NOMO-1 (cell line): ENCODE measurements around the gene CMTM2.
"Not testable (repeated sequence)": the region's sequence is repeated elsewhere in the genome, so short reads cannot be mapped to it uniquely, and the experiment has no call there.

Experiments
- DNase-seq, 2 experiments: peaks; one replicate each; lab custom pipeline; 2025; ENCODE audit not compliant: unreplicated experiment in 2 of 2; lab: John Stamatoyannopoulos, UW

The CMTM2 gene

GRCh38 chr16:66627611-66628378 is 48.5 kb downstream of the CMTM2 start:
- not testable (repeated sequence) for DNase-seq

DNA sequence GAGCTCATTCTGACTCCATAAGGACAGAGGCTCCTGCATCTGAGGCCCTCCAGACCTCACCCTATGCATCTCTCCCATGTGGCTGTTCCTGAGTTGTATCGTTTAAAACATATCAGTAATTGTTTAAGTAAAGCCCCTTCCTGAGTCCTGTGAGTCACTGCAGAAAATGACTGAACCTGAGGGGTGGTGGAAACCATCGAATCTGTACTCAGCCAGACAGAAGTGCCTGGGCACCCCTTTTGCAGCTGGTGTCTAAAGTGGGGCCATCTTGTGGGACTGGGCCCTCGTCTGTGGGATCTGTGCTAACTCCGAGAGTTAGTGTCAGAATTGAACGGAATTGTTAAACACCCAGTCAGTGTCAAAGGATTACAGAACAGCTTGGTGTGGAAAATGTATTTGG is 50.6 kb downstream of the CMTM2 start:
- DNase-seq, result no peak

GRCh38 chr16:66630561-66631260 is 51.4 kb downstream of the CMTM2 start:
- not testable (repeated sequence) for DNase-seq

- not testable (repeated sequence) for DNase-seq
These were observed 52.3 kb downstream of the CMTM2 start for GRCh38 chr16:66631558-66631957.

DNA sequence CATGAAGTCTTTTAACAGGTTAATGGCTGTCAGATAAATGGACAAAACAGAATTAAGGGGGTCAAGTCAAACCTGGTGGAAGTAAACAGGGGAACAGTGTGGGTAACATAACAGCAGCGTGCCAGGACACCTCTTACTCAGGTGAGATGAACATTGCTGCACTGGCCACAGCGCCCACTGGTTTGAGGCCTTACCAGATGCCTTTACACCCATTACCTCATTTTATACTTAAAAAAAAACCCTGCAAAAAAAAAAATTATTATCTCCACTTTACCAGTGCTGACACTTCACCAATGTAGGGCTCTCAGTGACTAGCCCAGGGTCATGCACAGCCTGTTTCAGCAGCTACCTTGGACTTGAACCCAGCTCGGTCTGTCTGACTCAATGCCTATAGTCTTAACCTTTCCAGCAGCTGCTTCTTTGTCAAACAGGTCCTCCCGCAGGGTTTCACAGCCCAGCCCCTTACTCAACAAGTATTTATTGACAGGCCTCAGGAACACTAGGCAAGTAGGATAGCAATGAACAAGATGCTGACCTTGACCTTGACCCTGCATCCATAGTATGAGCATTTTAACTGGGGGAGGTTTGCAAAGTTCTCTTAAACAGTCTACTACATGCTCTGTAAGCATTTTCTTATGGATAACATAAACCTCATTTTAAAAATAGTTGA is 55.4 kb downstream of the CMTM2 start:
- no peak for DNase-seq

DNA sequence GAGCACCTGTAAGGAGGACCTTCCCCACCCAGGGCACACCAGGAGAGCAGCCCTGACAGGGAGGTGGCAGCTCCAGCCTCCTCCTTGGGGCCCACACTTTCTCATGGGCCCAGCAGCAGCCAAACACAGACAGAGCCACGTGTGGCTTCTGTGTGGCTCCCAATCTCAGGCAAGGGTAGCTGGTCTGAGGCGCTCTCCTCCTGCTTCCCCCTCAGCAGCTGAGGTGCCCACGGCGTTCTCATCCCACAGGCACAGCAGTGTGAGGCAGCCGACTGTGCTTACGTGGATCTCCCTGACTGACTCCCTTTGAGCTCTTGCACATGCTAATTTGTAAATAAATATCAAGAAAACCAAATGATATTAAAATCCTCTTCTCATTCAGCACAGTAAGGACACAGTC is 56.1 kb downstream of the CMTM2 start:
- DNase-seq, result no peak

- no peak for DNase-seq
These were observed 56.9 kb downstream of the CMTM2 start for GRCh38 chr16:66636199-66636598.

GRCh38 chr16:66637806-66638205 is 58.5 kb downstream of the CMTM2 start:
- no peak for DNase-seq
